Measurements from ENCODE around the gene SCAPER. TPM values are rescaled to one million over a fixed set of nuclear protein-coding genes. Genes with fewer than 3 reads are reported as not detected.

The SCAPER gene
- total RNA-seq, 1 experiment from 2014 or later: 7.4 TPM

DNA sequence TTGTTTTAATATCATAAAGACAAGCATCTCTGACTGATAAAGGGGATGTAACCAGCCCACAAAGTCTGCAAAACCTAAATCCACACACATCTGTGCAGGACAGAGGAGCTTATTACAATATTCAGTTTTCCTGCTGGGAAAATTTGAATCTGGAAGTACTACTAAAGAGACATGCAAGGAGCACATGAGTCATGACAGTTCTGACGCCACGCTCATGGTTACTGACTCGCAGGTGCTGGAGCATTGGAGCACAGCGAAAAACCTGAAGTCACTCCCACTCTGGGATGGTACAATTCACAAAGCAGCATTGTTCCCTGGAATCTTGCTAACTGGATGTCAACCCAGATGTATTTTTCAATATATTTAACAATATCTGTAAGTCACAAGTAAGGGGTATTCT is 576.2 kb downstream of the SCAPER start:
- no peaks in the 10 kb centered on the region for H3K9me3 Mint-ChIP-seq
- no peak overlapping the region for H3K4me3 Mint-ChIP-seq
- no peak overlapping the region for H4K5ac ChIP-seq (ENCODE audit: insufficient read length, low read depth, low read length)
- H3K23ac ChIP-seq (ENCODE audit: insufficient read length, low read depth, low read length): no peak overlapping the region
- no peaks in the 10 kb centered on the region for H4K20me1 ChIP-seq (ENCODE audit: control insufficient read depth, insufficient read depth, insufficient read length)
- H3K4ac ChIP-seq (ENCODE audit: low read depth, low read length): no peak overlapping the region
- H3K36me3 Mint-ChIP-seq (ENCODE audit: insufficient read depth in 1 of 3, low read depth in 3 of 3): no peaks in the 10 kb centered on the region; a peak in 1 of 7 replicates
- DNase-seq: no peak
- H3T11ph ChIP-seq (ENCODE audit: low read length): no peak overlapping the region
- no peak overlapping the region for H3K56ac ChIP-seq (ENCODE audit: insufficient read length, low read depth, low read length)
- H2BK5ac ChIP-seq (ENCODE audit: insufficient read length, low read length): no peak overlapping the region
- H3K27ac Mint-ChIP-seq: no peak overlapping the region
- no peak overlapping the region for H3K27ac ChIP-seq (ENCODE audit: insufficient read length, low read depth, low read length)
- no peak overlapping the region for H3K9ac ChIP-seq (ENCODE audit: extremely low read depth, insufficient read length, low read length)
- H3K18ac ChIP-seq (ENCODE audit: insufficient read length, low read depth, low read length): no peak overlapping the region
- no peak overlapping the region for H2BK120ac ChIP-seq (ENCODE audit: low read depth, low read length, poor library complexity, severe bottlenecking)
- TF ChIP-seq, protein P1, sequence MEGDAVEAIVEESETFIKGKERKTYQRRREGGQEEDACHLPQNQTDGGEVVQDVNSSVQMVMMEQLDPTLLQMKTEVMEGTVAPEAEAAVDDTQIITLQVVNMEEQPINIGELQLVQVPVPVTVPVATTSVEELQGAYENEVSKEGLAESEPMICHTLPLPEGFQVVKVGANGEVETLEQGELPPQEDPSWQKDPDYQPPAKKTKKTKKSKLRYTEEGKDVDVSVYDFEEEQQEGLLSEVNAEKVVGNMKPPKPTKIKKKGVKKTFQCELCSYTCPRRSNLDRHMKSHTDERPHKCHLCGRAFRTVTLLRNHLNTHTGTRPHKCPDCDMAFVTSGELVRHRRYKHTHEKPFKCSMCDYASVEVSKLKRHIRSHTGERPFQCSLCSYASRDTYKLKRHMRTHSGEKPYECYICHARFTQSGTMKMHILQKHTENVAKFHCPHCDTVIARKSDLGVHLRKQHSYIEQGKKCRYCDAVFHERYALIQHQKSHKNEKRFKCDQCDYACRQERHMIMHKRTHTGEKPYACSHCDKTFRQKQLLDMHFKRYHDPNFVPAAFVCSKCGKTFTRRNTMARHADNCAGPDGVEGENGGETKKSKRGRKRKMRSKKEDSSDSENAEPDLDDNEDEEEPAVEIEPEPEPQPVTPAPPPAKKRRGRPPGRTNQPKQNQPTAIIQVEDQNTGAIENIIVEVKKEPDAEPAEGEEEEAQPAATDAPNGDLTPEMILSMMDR (conservative IDR thresholded peaks at IDR 0.05): no peak
- peaks cover 8% of the 10 kb centered on the region in 2 experiments for H3K4me1 Mint-ChIP-seq
- no peak overlapping the region for H2AK5ac ChIP-seq (ENCODE audit: insufficient read length, low read length)
- no peak overlapping the region for H3K14ac ChIP-seq (ENCODE audit: insufficient read depth, low read length)
- no peaks in the 10 kb centered on the region for H3K79me2 ChIP-seq (ENCODE audit: insufficient read depth, low read length)
- no peaks in the 10 kb centered on the region for H3K9me3 ChIP-seq (ENCODE audit: control insufficient read depth, low read depth, low read length)
- H3K27me3 ChIP-seq (ENCODE audit: insufficient read depth, low read length): no peaks in the 10 kb centered on the region; the same call in 1 of the 2 replicates
- H4K8ac ChIP-seq (replicated peaks; ENCODE audit: insufficient read length, low read depth, low read length): no peak overlapping the region
- H4K91ac ChIP-seq (ENCODE audit: insufficient read length, low read depth, low read length): no peak overlapping the region
- H2BK20ac ChIP-seq (ENCODE audit: low read depth, low read length, poor library complexity, severe bottlenecking): no peak overlapping the region
- H3K27me3 Mint-ChIP-seq (ENCODE audit: low read depth): peaks cover 43% of the 10 kb centered on the region
- H2AFZ ChIP-seq (ENCODE audit: low read length): no peak overlapping the region
- H3K79me1 ChIP-seq (ENCODE audit: insufficient read depth, low read depth, low read length, poor library complexity, severe bottlenecking): no peaks in the 10 kb centered on the region
- no peak overlapping the region for H3K4me2 ChIP-seq (ENCODE audit: insufficient read depth, insufficient read length, low read length)
- H3K23me2 ChIP-seq (ENCODE audit: insufficient read length, low read depth, low read length, poor library complexity, severe bottlenecking): no peaks in the 10 kb centered on the region
- H2BK15ac ChIP-seq (ENCODE audit: low read depth, low read length): no peak overlapping the region
- no peak overlapping the region for H2BK12ac ChIP-seq (ENCODE audit: insufficient read length, low read depth, low read length)
- H3K4me1 ChIP-seq (ENCODE audit: insufficient read depth, low read length): no peaks in the 10 kb centered on the region; the same call in 1 of the 2 replicates
- no CpG with 5 or more reads among the region's 4 CpGs for WGBS (ENCODE audit: extremely low coverage, insufficient read length, low lambda C conversion rate)

Data from H9 (cell line).